Measurements from ENCODE around the gene ITM2B. TPM values are rescaled to one million over a fixed set of nuclear protein-coding genes. Genes with fewer than 3 reads are reported as not detected.
"Not testable (repeated sequence)": the region's sequence is repeated elsewhere in the genome, so short reads cannot be mapped to it uniquely, and the experiment has no call there.

The ITM2B gene
- 185 TPM for polyA plus RNA-seq (2013, experiment 1 of 2; ENCODE audit: insufficient read length)
- 193 TPM for polyA plus RNA-seq (2013, experiment 2 of 2; ENCODE audit: insufficient read length)

- DNase-seq: peak; percentile 73
These were observed at the start of gene ITM2B for GRCh38 chr13:48233046-48233888. TSS of gene ITM2B (plus strand) at chr13:48233206. CDS start at chr13:48233361, 155 bp downstream.

GRCh38 chr13:48184260-48184659 is 48.7 kb upstream of the ITM2B start:
- DNase-seq: no peak

- no peak for DNase-seq
These were observed 48.0 kb upstream of the ITM2B start for GRCh38 chr13:48185018-48185417.

GRCh38 chr13:48186722-48187121 is 46.3 kb upstream of the ITM2B start:
- no peak for DNase-seq

GRCh38 chr13:48188131-48188530 is 44.9 kb upstream of the ITM2B start:
- no peak for DNase-seq

GRCh38 chr13:48188601-48189000 is 44.4 kb upstream of the ITM2B start:
- no peak for DNase-seq

GRCh38 chr13:48189171-48189570 is 43.8 kb upstream of the ITM2B start:
- DNase-seq: no peak

GRCh38 chr13:48192411-48192935 is 40.5 kb upstream of the ITM2B start:
- no peak for DNase-seq

GRCh38 chr13:48194379-48194754 is 38.6 kb upstream of the ITM2B start:
- no peak for DNase-seq

GRCh38 chr13:48199404-48199946 is 33.5 kb upstream of the ITM2B start:
- no peak for DNase-seq

GRCh38 chr13:48201044-48201443 is 32.0 kb upstream of the ITM2B start:
- DNase-seq: no peak

- DNase-seq: not testable (repeated sequence)
These were observed 25.8 kb upstream of the ITM2B start for GRCh38 chr13:48207207-48207606.

GRCh38 chr13:48210178-48210577 is 22.8 kb upstream of the ITM2B start:
- DNase-seq: peak; percentile 57

GRCh38 chr13:48214519-48215121 is 18.4 kb upstream of the ITM2B start:
- no peak for DNase-seq

- not testable (repeated sequence) for DNase-seq
These were observed 17.3 kb upstream of the ITM2B start for GRCh38 chr13:48215511-48216203.

GRCh38 chr13:48216204-48216711 is 16.7 kb upstream of the ITM2B start:
- DNase-seq: no peak

GRCh38 chr13:48220592-48220980 is 12.4 kb upstream of the ITM2B start:
- no peak for DNase-seq

GRCh38 chr13:48220981-48221685 is 11.9 kb upstream of the ITM2B start:
- DNase-seq: no peak

GRCh38 chr13:48221686-48222187 is 11.3 kb upstream of the ITM2B start:
- DNase-seq: no peak

GRCh38 chr13:48222358-48223301 is 10.4 kb upstream of the ITM2B start:
- DNase-seq: no peak

Data from fibroblast of skin of abdomen (primary cell).